Esophagus squamous epithelium (tissue), 4 donors: ENCODE data around the gene MKNK1.

Experiments
- POLR2A ChIP-seq, 4 donors: fragments of 450-650 bp; IDR thresholded peaks; one replicate each; pipeline ENCODE4 v1.6.1; 2017; ENCODE audit warnings: antibody characterized with exemption in 4 of 4, mild to moderate bottlenecking in 4 of 4, moderate library complexity in 3 of 4
- TF ChIP-seq, protein P1 (sequence below), 6 experiments: fragments of 450-650 bp in 4 of 6; fragments of 200-600 bp in 2 of 6; sonication (generic) in 2 of 6; IDR thresholded peaks; one replicate each; pipeline ENCODE4 v1.5.1; 2016 to 2019; ENCODE audit warnings: antibody characterized with exemption in 6 of 6, mild to moderate bottlenecking in 4 of 6, moderate library complexity in 4 of 6

DNA sequence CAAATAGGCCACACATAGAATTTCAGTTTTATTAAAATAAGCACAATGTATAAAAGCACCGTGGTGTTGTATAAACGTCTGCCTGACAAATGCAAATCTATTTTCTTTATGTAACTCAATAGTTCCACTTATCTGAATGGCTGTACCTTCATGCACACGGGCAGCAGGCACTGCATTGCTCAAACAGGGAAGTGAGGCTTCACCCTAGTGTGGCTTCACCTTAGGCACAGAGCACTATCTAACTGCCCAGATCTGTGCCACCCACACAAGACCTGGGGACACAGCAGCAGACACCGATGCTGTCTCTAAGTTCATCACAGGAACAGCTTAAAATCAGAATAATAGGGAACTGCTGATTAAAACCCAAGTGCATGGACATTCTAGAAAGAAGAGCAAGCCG, 46.7 kb downstream of the MKNK1 start:
- TF ChIP-seq, protein P1, sequence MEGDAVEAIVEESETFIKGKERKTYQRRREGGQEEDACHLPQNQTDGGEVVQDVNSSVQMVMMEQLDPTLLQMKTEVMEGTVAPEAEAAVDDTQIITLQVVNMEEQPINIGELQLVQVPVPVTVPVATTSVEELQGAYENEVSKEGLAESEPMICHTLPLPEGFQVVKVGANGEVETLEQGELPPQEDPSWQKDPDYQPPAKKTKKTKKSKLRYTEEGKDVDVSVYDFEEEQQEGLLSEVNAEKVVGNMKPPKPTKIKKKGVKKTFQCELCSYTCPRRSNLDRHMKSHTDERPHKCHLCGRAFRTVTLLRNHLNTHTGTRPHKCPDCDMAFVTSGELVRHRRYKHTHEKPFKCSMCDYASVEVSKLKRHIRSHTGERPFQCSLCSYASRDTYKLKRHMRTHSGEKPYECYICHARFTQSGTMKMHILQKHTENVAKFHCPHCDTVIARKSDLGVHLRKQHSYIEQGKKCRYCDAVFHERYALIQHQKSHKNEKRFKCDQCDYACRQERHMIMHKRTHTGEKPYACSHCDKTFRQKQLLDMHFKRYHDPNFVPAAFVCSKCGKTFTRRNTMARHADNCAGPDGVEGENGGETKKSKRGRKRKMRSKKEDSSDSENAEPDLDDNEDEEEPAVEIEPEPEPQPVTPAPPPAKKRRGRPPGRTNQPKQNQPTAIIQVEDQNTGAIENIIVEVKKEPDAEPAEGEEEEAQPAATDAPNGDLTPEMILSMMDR (IDR thresholded peaks at IDR 0.05), result no peak
- TF ChIP-seq POLR2A (IDR thresholded peaks at IDR 0.05), result no peak
